ENCODE data around the gene DMTF1. TPM values are rescaled to one million over a fixed set of nuclear protein-coding genes. Genes with fewer than 3 reads are reported as not detected.

The DMTF1 gene
- total and polyA plus RNA-seq, 8 donors = 66.7 to 321 (median 261) TPM

- Histone ChIP-seq H3K4me1 (peaks cover 34 to 45% of the 10 kb centered on the region in 2 donors), H3K36me3 (no peaks in the 10 kb centered on the region), H3K9me3 (no peaks in the 10 kb centered on the region), H3K27me3 (peaks cover 0 to 29% of the 10 kb centered on the region in 2 donors), H3K4me3 (peak overlapping the region; percentile 87 to 94), H3K27ac (peak overlapping the region; percentile 92 to 94)
- ATAC-seq (peak; percentile 66), DNase-seq (peak; percentile 65 to 92 (median 86))
- no peak for TF ChIP-seq CTCF (IDR thresholded peaks at IDR 0.05)
- intact Hi-C loops (cut with DNase I) = no loop called here
Observed at GRCh38 chr7:87218796-87219544, 66.7 kb downstream of the DMTF1 start.

DNA sequence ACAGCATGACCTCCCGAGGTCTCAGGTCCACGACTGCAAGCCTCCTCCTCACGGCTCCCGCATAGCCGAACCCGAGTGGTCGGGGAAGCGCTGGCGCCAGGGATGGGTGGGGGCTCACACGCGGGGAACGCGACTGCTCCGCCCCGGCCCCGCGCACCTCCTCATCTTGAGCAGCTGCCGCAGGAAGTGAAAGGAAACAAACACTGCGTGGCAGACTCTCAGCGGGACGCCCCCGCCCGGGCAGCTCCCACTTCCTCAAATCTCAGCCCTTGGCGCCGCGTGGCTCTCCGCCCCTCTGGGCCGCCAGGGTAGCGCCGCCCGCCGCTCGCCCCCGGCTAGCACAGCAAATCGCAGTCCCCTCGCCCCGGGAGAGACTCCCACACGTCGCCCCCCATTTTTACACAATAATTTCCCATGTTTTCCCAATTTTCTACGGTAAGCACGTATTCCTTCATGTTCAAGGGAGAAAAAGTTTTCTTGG lies 67.3 kb downstream of the DMTF1 start, which contains the start of gene TMEM243:
TMEM243 (minus strand) TSS at position 188 of the 481 bp plus-strand sequence. CDS start 229 bp downstream, outside the sequence.
- intact Hi-C loops (cut with DNase I) = no loop called here
- Histone ChIP-seq H3K27ac (peak within 1 kb of the TSS; percentile 92 to 94), H3K4me3 (peak within 1 kb of the TSS; percentile 87 to 94), H3K9me3 (no peaks in the 10 kb centered on the region), H3K36me3 (no peaks in the 10 kb centered on the region), H3K4me1 (peaks cover 28 to 42% of the 10 kb centered on the region in 2 donors), H3K27me3 (peaks cover 0 to 29% of the 10 kb centered on the region in 2 donors)
- ATAC-seq (peak; percentile 81), DNase-seq (peak; percentile 70 to 97 (median 90))
- TF ChIP-seq CTCF (IDR thresholded peaks at IDR 0.05) = peak; percentile 6 to 29

DNA sequence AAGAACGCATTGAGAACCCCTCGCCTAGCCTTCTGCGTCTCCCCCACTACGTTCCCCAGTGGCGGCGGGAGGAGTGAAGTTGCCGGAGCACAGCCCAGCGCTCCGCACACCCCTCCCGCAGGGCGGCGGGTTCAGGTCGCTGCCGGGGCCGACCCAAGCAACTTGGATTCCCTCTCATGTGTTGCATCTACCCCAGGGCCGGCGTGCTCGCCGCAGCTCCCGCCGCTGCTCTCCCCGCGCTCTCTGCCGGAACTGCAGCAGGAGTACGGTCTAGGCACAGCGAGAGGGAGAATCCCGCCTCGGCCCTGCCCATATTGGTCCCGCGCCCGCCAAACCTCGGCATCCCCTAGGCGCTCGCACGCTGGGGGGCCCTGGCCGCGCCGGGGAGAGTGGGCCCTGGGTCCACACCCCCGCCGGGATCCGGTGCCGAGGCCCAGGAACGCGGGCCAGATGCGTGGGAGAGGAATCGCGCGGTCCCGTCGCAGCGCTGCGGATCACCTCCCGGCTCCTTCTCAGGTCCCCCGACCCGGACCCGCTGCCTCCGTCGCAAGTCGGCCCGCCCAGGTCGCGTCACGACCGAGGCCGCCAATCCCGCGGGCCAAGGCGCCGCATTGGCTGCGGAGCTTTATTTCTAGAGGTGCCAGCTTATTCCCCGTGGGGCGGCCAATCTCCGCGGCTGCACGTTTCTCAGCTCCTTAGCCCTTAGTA lies 67.9 kb downstream of the DMTF1 start:
- peak in 1 of 2 donors; percentile 4 for TF ChIP-seq CTCF (IDR thresholded peaks at IDR 0.05)
- no peaks in the 10 kb centered on the region for H3K9me3 ChIP-seq
- intact Hi-C loops (cut with DNase I) = no loop called here
- DNase-seq (peak; percentile 66 to 95 (median 89)), ATAC-seq (peak; percentile 78)
- peak overlapping the region; percentile 87 to 94 for H3K4me3 ChIP-seq
- H3K27ac ChIP-seq = peak overlapping the region; percentile 92 to 94
- peaks cover 0 to 29% of the 10 kb centered on the region in 2 donors for H3K27me3 ChIP-seq
- H3K4me1 ChIP-seq = peaks cover 27 to 39% of the 10 kb centered on the region in 2 donors
- no peaks in the 10 kb centered on the region for H3K36me3 ChIP-seq

GRCh38 chr7:87220734-87221215 lies 68.5 kb downstream of the DMTF1 start:
- Histone ChIP-seq H3K4me1 (peaks cover 27 to 36% of the 10 kb centered on the region in 2 donors), H3K9me3 (no peaks in the 10 kb centered on the region), H3K4me3 (peak overlapping the region; percentile 87 to 94), H3K27me3 (peaks cover 0 to 29% of the 10 kb centered on the region in 2 donors), H3K36me3 (no peaks in the 10 kb centered on the region), H3K27ac (peak overlapping the region in 1 of 2 donors; percentile 92)
- TF ChIP-seq CTCF (IDR thresholded peaks at IDR 0.05) = no peak
- DNase-seq = peak in 1 of 4 donors; percentile 26
- ATAC-seq = no peak
- intact Hi-C loops (cut with DNase I) = no loop called here
